ENCODE results near the gene ADARB2.

Gene ADARB2

GRCh38 chr10:1569208-1569607, 168.1 kb downstream of the ADARB2 start:
- DNase-seq (ENCODE audit: low read depth) = no peak

GRCh38 chr10:1567742-1568495, 169.4 kb downstream of the ADARB2 start:
- no peak for DNase-seq (ENCODE audit: low read depth)

GRCh38 chr10:1567152-1567551, 170.2 kb downstream of the ADARB2 start:
- DNase-seq (ENCODE audit: low read depth) = no peak

GRCh38 chr10:1564791-1565190, 172.5 kb downstream of the ADARB2 start:
- DNase-seq (ENCODE audit: low read depth) = no peak

GRCh38 chr10:1563028-1563427, 174.3 kb downstream of the ADARB2 start:
- DNase-seq (ENCODE audit: low read depth) = no peak

- no peak for DNase-seq (ENCODE audit: low read depth)
Observed at GRCh38 chr10:1561731-1562337, 175.5 kb downstream of the ADARB2 start.

GRCh38 chr10:1560535-1561192, 176.7 kb downstream of the ADARB2 start:
- DNase-seq (ENCODE audit: low read depth) = no peak

GRCh38 chr10:1559761-1560160, 177.6 kb downstream of the ADARB2 start:
- no peak for DNase-seq (ENCODE audit: low read depth)

GRCh38 chr10:1559311-1559710, 178.0 kb downstream of the ADARB2 start:
- no peak for DNase-seq (ENCODE audit: low read depth)

- DNase-seq (ENCODE audit: low read depth) = no peak
Observed at GRCh38 chr10:1558906-1559305, 178.4 kb downstream of the ADARB2 start.

GRCh38 chr10:1557081-1557480, 180.2 kb downstream of the ADARB2 start:
- no peak for DNase-seq (ENCODE audit: low read depth)

- no peak for DNase-seq (ENCODE audit: low read depth)
Observed at GRCh38 chr10:1556496-1556895, 180.8 kb downstream of the ADARB2 start.

- DNase-seq (ENCODE audit: low read depth) = no peak
Observed at GRCh38 chr10:1553951-1554350, 183.4 kb downstream of the ADARB2 start.

- DNase-seq (ENCODE audit: low read depth) = no peak
Observed at GRCh38 chr10:1552881-1553670, 184.2 kb downstream of the ADARB2 start.

GRCh38 chr10:1552406-1552805, 184.9 kb downstream of the ADARB2 start:
- no peak for DNase-seq (ENCODE audit: low read depth)

- no peak for DNase-seq (ENCODE audit: low read depth)
Observed at GRCh38 chr10:1551636-1552338, 185.5 kb downstream of the ADARB2 start.

GRCh38 chr10:1550616-1551015, 186.7 kb downstream of the ADARB2 start:
- DNase-seq (ENCODE audit: low read depth) = no peak

- no peak for DNase-seq (ENCODE audit: low read depth)
Observed at GRCh38 chr10:1550291-1550595, 187.1 kb downstream of the ADARB2 start.

GRCh38 chr10:1549591-1550290, 187.6 kb downstream of the ADARB2 start:
- DNase-seq (ENCODE audit: low read depth) = no peak

- no peak for DNase-seq (ENCODE audit: low read depth)
Observed at GRCh38 chr10:1548596-1548995, 188.7 kb downstream of the ADARB2 start.

- no peak for DNase-seq (ENCODE audit: low read depth)
Observed at GRCh38 chr10:1548146-1548545, 189.2 kb downstream of the ADARB2 start.
